Endothelial cell of umbilical vein (primary cell): Measurements from ENCODE around the gene LRP11. TPM values are rescaled to one million over a fixed set of nuclear protein-coding genes. Genes with fewer than 3 reads are reported as not detected.

Experiments
- BruUV-seq: library from RNA; stranded (reverse); fragments of 400-500 nt; replicated peaks from 2 replicates; lab custom pipeline; 2021; lab: Mats Ljungman, UMichigan
- CTCF ChIA-PET: fragments of 300-600, 350-600 bp; sonication (Branson Sonifier 250); formaldehyde crosslinking; loops from one replicate; lab custom pipeline; 2021; ENCODE audit warnings: antibody characterized with exemption, inconsistent platforms; lab: Charles Lee
- POLR2A ChIA-PET: fragments of 300-600, 350-600 bp; sonication (Branson Sonifier 250); formaldehyde crosslinking; loops from one replicate; lab custom pipeline; 2021; ENCODE audit warnings: antibody characterized with exemption, inconsistent platforms; lab: Charles Lee
- DNase-seq: peaks from one replicate; pipeline ENCODE4 v3.0.0-alpha.2; 2011; ENCODE audit warnings: low read depth, low spot score
- FAIRE-seq: peaks from 2 replicates; lab custom pipeline; 2011; peaks lifted over from hg19 to GRCh38; lab: Jason Lieb, UNC
- H2AFZ ChIP-seq: 2 replicates; pipeline ENCODE4 v1.6.0; 2012; ENCODE audit warnings: low read depth, low read length, control low read depth, inconsistent platforms
- H3K27ac ChIP-seq: 2 replicates; pipeline ENCODE4 v1.5.1; 2011; ENCODE audit warnings: low read depth, mild to moderate bottlenecking, control low read depth, low read length, moderate library complexity; ENCODE audit not compliant: insufficient read depth
- H3K27me3 ChIP-seq, 2 experiments: 2 replicates each; pipeline versions ENCODE4 v1.6.0 to v1.6.1; 2011; ENCODE audit warnings: low read length in 2 of 2, mixed read lengths in 1 of 2; ENCODE audit not compliant: control insufficient read depth in 2 of 2, insufficient read depth in 2 of 2
- H3K36me3 ChIP-seq, 2 experiments: 2 replicates in 1 of 2; 3 replicates in 1 of 2; pipeline ENCODE4 v1.5.1; 2011; ENCODE audit warnings: low read length in 2 of 2, mild to moderate bottlenecking in 1 of 2, moderate library complexity in 1 of 2; ENCODE audit not compliant: control insufficient read depth in 2 of 2, insufficient read depth in 2 of 2; ENCODE audit errors: extremely low read depth in 1 of 2
- H3K4me1 ChIP-seq: 3 replicates; pipeline ENCODE4 v1.5.1; 2011; ENCODE audit warnings: mild to moderate bottlenecking, low read length; ENCODE audit not compliant: control insufficient read depth, insufficient read depth; ENCODE audit errors: extremely low read depth
- H3K4me2 ChIP-seq: 2 replicates; pipeline ENCODE4 v1.6.1; 2011; ENCODE audit warnings: low read length, control low read depth, mixed read lengths; ENCODE audit not compliant: insufficient read depth
- H3K4me3 ChIP-seq, 3 experiments: fragments of 200-600 bp in 1 of 3; sonication (generic), shearing (Covaris generic) in 1 of 3; replicated peaks in 1 of 3; 2 replicates each; pipeline ENCODE4 v1.5.1; 2011 to 2016; ENCODE audit warnings: control low read depth in 3 of 3, low read length in 3 of 3, mild to moderate bottlenecking in 2 of 3, inconsistent platforms in 1 of 3, low read depth in 1 of 3, moderate library complexity in 1 of 3; ENCODE audit not compliant: insufficient read depth in 1 of 3
- H3K79me2 ChIP-seq: 2 replicates; pipeline ENCODE4 v1.6.0; 2012; ENCODE audit warnings: low read length, inconsistent platforms; ENCODE audit not compliant: control insufficient read depth, insufficient read depth
- H3K9ac ChIP-seq: replicated peaks from 2 replicates; pipeline ENCODE3; 2011; ENCODE audit warnings: low read length, control low read depth; ENCODE audit not compliant: insufficient read depth; ENCODE audit errors: extremely low read depth
- H3K9me1 ChIP-seq: replicated peaks from 3 replicates; pipeline ENCODE4 v1.6.0; 2011; ENCODE audit warnings: mild to moderate bottlenecking, low read length; ENCODE audit not compliant: control insufficient read depth, insufficient read depth; ENCODE audit errors: extremely low read depth
- H3K9me3 ChIP-seq: replicated peaks from 2 replicates; pipeline ENCODE4 v1.5.1; 2012; ENCODE audit warnings: low read length, inconsistent platforms; ENCODE audit not compliant: control insufficient read depth, insufficient read depth
- H4K20me1 ChIP-seq: replicated peaks from 2 replicates; pipeline ENCODE3; 2011; ENCODE audit warnings: mild to moderate bottlenecking, low read length; ENCODE audit not compliant: control insufficient read depth, insufficient read depth; ENCODE audit errors: extremely low read depth
- CTCF ChIP-seq, 2 donors: IDR thresholded peaks; 1 replicate in 1 of 2; 2 replicates in 1 of 2; pipeline ENCODE4 v1.5.1; 2011; ENCODE audit warnings: low read length in 2 of 2, mild to moderate bottlenecking in 2 of 2, moderate library complexity in 2 of 2, control low read depth in 1 of 2, inconsistent platforms in 1 of 2, low read depth in 1 of 2; ENCODE audit not compliant: insufficient read depth in 1 of 2; ENCODE audit errors: extremely low read depth in 1 of 2
- EZH2 ChIP-seq: IDR thresholded peaks from 2 replicates; pipeline ENCODE4 v1.6.1; 2012; ENCODE audit warnings: borderline replicate concordance, low read depth, mild to moderate bottlenecking, moderate library complexity, low read length, inconsistent platforms; ENCODE audit not compliant: severe bottlenecking
- FOS ChIP-seq: IDR thresholded peaks from 2 replicates; pipeline ENCODE4 v1.6.1; 2011; ENCODE audit warnings: mild to moderate bottlenecking, low read length, moderate library complexity, borderline replicate concordance; ENCODE audit not compliant: insufficient read depth
- GATA2 ChIP-seq: IDR thresholded peaks from 2 replicates; pipeline ENCODE4 v1.7.0; 2011; ENCODE audit warnings: low read depth, mild to moderate bottlenecking, moderate library complexity, mixed read lengths, low read length; ENCODE audit not compliant: insufficient read length, insufficient read depth
- JUN ChIP-seq: IDR thresholded peaks from 2 replicates; pipeline ENCODE4 v1.6.1; 2011; ENCODE audit warnings: borderline replicate concordance, low read depth; ENCODE audit not compliant: insufficient read length, insufficient read depth
- MAX ChIP-seq: IDR thresholded peaks from 2 replicates; pipeline ENCODE4 v1.6.1; 2011; ENCODE audit not compliant: insufficient read depth, insufficient read length
- MYC ChIP-seq: IDR thresholded peaks from one replicate; pipeline ENCODE4 v1.6.1; 2011; ENCODE audit warnings: mild to moderate bottlenecking, low read depth, low read length
- POLR2A ChIP-seq: IDR thresholded peaks from 2 replicates; pipeline ENCODE4 v1.6.1; 2012; ENCODE audit warnings: low read depth, mild to moderate bottlenecking, control low read depth, low read length
- POLR2AphosphoS5 ChIP-seq: IDR thresholded peaks from 2 replicates; pipeline ENCODE4 v1.6.1; 2012; ENCODE audit warnings: low read depth, mild to moderate bottlenecking, control low read depth, low read length, moderate library complexity; ENCODE audit not compliant: insufficient read depth
- dilution Hi-C: fragments of 300-500 bp; cut with MboI; formaldehyde crosslinking; loops from one replicate; pipeline ENCODE4 v1.15.0; 2019; ENCODE audit warnings: low sequenced_read_pairs; ENCODE audit not compliant: extremely low pct_ligation_motif_present
- intact Hi-C: fragments of 100-400 bp; cut with micrococcal nuclease; formaldehyde crosslinking; loops from one replicate; pipeline ENCODE4 v1.10.0; 2022
- polyA plus RNA-seq, 4 experiments: library from polyadenylated mRNA; depleted of rRNA in 3 of 4; stranded (reverse) in 3 of 4; unstranded in 1 of 4; fragments of >200 nt; gene quantifications; 2 replicates each; pipeline versions ENCODE4 v1.2.1 to v1.2.3, GENCODE V29; 2011 to 2012; ENCODE audit warnings: missing spikeins in 1 of 4
- total RNA-seq: library from RNA; stranded (reverse); gene quantifications from 2 replicates; pipeline ENCODE4 v1.2.3, GENCODE V29; 2021

The LRP11 gene
- total and polyA plus RNA-seq, 2 donors (not counting 3 experiments of a cell fraction or from before 2014, with no cell fraction given): 23.1 to 59.1 TPM

DNA sequence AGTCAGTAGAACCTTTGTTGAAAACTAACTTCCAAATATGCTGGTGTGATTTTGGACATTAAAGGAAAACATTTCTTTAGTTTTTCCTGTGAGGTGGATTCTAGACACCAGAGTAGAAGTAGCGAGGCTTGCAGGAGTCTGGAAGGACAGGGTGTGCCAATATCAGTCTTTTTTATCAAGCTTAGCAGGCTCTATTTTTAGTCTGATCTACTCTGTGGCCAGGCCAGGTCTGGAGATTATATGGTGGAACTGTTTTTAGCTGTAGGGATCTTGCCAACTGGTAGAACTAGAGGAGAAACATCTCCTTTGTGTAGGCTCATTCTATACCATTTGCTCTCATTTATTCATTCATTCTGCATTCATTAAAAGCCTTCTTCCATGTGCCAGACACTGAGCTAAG is 42.7 kb downstream of the LRP11 start:
- DNase-seq (no peak), FAIRE-seq (no peak)
- H3K4me1 ChIP-seq: no peaks in the 10 kb centered on the region
- no peak overlapping the region for H3K4me3 ChIP-seq
- H3K27ac ChIP-seq: no peak overlapping the region
- H3K36me3 ChIP-seq: peaks cover 0 to 5% of the 10 kb centered on the region in 2 experiments
- H3K9me1 ChIP-seq: no peaks in the 10 kb centered on the region
- H3K9ac ChIP-seq: no peak overlapping the region
- no peaks in the 10 kb centered on the region for H3K79me2 ChIP-seq
- ChIA-PET POLR2A (no interaction called here), CTCF (interaction anchor here (1.0 to 1.4 kb wide), 3 partner anchors 12 to 250 kb away, joined by 3 to 5 read pairs (median 3); no protein-coding TSS in a partner anchor)
- no peaks in the 10 kb centered on the region for H3K27me3 ChIP-seq
- BruUV-seq: no TSS peak
- TF ChIP-seq FOS: no peak
- no peak for TF ChIP-seq CTCF (IDR thresholded peaks at IDR 0.05; ENCODE audit: extremely low read depth in 1 of 2, insufficient read depth in 1 of 2, low read depth in 1 of 2, low read length in 2 of 2)
- no peak for TF ChIP-seq JUN
- no peak for TF ChIP-seq POLR2A
- TF ChIP-seq MAX: no peak
- no peak for TF ChIP-seq EZH2
- TF ChIP-seq GATA2: no peak
- TF ChIP-seq MYC: no peak
- no peak for TF ChIP-seq POLR2AphosphoS5
- no peak overlapping the region for H3K4me2 ChIP-seq
- dilution Hi-C loops (no loop called here), intact Hi-C loops (no loop called here)
- H2AFZ ChIP-seq: no peak overlapping the region
- H3K9me3 ChIP-seq: no peaks in the 10 kb centered on the region
- H4K20me1 ChIP-seq: no peaks in the 10 kb centered on the region
